ENCODE results near the gene ELAC2. TPM values are rescaled to one million over a fixed set of nuclear protein-coding genes. Genes with fewer than 3 reads are reported as not detected.

ELAC2 gene
- total RNA-seq, 2 donors from 2014 or later: 42.9 to 59.7 TPM

GRCh38 chr17:13047011-13047606 is 29.3 kb upstream of the ELAC2 start:
- Histone ChIP-seq H3K4me1 (no peaks in the 10 kb centered on the region), H3K9ac (ENCODE audit: low read depth in 2 of 2, low read length in 2 of 2) (no peak overlapping the region), H3K9me3 (no peaks in the 10 kb centered on the region), H3K27me3 (no peaks in the 10 kb centered on the region), H3K27ac (no peak overlapping the region), H3K4me3 (no peak overlapping the region), H3K36me3 (no peaks in the 10 kb centered on the region)
- no peak for DNase-seq
- intact Hi-C loops (cut with DNase I): no loop called here
- no peak for TF ChIP-seq CTCF (IDR thresholded peaks at IDR 0.05)

GRCh38 chr17:13046361-13046760 is 28.5 kb upstream of the ELAC2 start:
- Histone ChIP-seq H3K4me1 (no peaks in the 10 kb centered on the region), H3K9ac (ENCODE audit: low read depth in 2 of 2, low read length in 2 of 2) (no peak overlapping the region), H3K27ac (no peak overlapping the region), H3K36me3 (no peaks in the 10 kb centered on the region), H3K4me3 (no peak overlapping the region), H3K9me3 (no peaks in the 10 kb centered on the region), H3K27me3 (no peaks in the 10 kb centered on the region)
- TF ChIP-seq CTCF (IDR thresholded peaks at IDR 0.05): no peak
- DNase-seq: no peak
- intact Hi-C loops (cut with DNase I): no loop called here

GRCh38 chr17:13044572-13045065 is 26.8 kb upstream of the ELAC2 start:
- H3K4me3 ChIP-seq: no peak overlapping the region
- no peak for TF ChIP-seq CTCF (IDR thresholded peaks at IDR 0.05)
- H3K9me3 ChIP-seq: no peaks in the 10 kb centered on the region
- H3K9ac ChIP-seq (ENCODE audit: low read depth in 2 of 2, low read length in 2 of 2): no peak overlapping the region
- no peak overlapping the region for H3K27ac ChIP-seq
- no peak for DNase-seq
- intact Hi-C loops (cut with DNase I): no loop called here
- no peaks in the 10 kb centered on the region for H3K27me3 ChIP-seq
- no peaks in the 10 kb centered on the region for H3K36me3 ChIP-seq
- H3K4me1 ChIP-seq: no peaks in the 10 kb centered on the region

- Histone ChIP-seq H3K4me1 (no peaks in the 10 kb centered on the region), H3K27me3 (no peaks in the 10 kb centered on the region), H3K4me3 (no peak overlapping the region), H3K9me3 (no peaks in the 10 kb centered on the region), H3K9ac (ENCODE audit: low read depth in 2 of 2, low read length in 2 of 2) (no peak overlapping the region), H3K36me3 (no peaks in the 10 kb centered on the region), H3K27ac (no peak overlapping the region)
- TF ChIP-seq CTCF (IDR thresholded peaks at IDR 0.05): no peak
- intact Hi-C loops (cut with DNase I): no loop called here
- DNase-seq: no peak
Observed at GRCh38 chr17:13038931-13039665, 21.3 kb upstream of the ELAC2 start.

- intact Hi-C loops (cut with DNase I): no loop called here
- H3K4me3 ChIP-seq: no peak overlapping the region
- TF ChIP-seq CTCF (IDR thresholded peaks at IDR 0.05): no peak
- no peak for DNase-seq
- no peaks in the 10 kb centered on the region for H3K36me3 ChIP-seq
- no peaks in the 10 kb centered on the region for H3K9me3 ChIP-seq
- no peak overlapping the region for H3K27ac ChIP-seq
- H3K27me3 ChIP-seq: no peaks in the 10 kb centered on the region
- H3K9ac ChIP-seq (ENCODE audit: low read depth in 2 of 2, low read length in 2 of 2): no peak overlapping the region
- no peaks in the 10 kb centered on the region for H3K4me1 ChIP-seq
Observed at GRCh38 chr17:13036751-13037150, 18.9 kb upstream of the ELAC2 start.

All from colonic mucosa (tissue), 4 donors.